NCI-H2107 treated with DMSO at 0.1 percent for 48 hours (cell line): ENCODE results near the gene APOM.

ENCODE experiments used
- DNase-seq: peaks from one replicate; lab custom pipeline; 2025; ENCODE audit not compliant: unreplicated experiment; lab: John Stamatoyannopoulos, UW

Gene APOM

GRCh38 chr6:31630177-31630934 lies 25.3 kb upstream of the APOM start:
- no peak for DNase-seq

DNA sequence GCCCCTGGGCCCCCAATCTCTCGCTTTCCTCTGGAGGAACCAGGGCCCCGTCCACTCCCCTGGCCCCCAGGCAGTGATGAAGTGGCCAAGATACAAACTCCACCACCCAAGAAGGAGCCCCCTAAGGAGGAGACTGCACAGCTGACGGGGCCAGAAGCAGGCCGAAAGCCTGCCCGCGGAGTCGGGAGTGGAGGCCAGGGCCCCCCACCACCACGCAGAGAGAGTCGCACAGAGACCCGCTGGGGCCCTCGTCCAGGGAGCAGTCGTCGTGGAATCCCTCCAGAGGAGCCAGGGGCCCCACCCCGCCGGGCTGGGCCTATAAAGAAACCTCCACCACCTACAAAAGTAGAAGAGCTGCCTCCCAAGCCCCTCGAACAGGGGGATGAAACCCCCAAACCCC lies 24.5 kb upstream of the APOM start:
- no peak for DNase-seq

GRCh38 chr6:31631681-31632278 lies 23.9 kb upstream of the APOM start:
- DNase-seq: no peak

DNA sequence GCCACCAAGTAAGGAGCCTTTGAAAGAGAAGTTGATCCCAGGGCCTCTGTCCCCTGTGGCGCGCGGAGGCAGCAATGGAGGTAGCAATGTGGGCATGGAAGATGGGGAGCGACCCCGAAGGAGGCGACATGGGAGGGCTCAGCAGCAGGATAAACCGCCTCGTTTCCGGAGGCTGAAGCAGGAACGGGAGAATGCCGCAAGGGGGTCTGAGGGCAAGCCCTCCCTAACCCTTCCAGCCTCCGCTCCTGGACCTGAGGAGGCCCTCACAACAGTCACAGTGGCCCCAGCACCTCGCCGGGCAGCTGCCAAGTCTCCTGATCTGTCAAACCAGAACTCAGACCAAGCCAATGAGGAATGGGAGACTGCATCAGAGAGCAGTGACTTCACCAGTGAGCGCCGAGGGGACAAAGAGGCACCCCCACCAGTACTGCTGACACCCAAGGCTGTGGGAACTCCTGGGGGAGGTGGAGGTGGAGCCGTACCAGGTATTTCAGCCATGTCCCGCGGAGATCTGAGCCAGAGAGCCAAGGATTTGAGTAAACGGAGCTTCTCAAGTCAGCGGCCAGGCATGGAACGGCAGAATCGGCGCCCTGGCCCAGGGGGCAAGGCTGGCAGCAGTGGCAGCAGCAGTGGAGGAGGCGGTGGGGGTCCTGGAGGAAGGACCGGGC lies 23.3 kb upstream of the APOM start:
- DNase-seq: no peak

DNA sequence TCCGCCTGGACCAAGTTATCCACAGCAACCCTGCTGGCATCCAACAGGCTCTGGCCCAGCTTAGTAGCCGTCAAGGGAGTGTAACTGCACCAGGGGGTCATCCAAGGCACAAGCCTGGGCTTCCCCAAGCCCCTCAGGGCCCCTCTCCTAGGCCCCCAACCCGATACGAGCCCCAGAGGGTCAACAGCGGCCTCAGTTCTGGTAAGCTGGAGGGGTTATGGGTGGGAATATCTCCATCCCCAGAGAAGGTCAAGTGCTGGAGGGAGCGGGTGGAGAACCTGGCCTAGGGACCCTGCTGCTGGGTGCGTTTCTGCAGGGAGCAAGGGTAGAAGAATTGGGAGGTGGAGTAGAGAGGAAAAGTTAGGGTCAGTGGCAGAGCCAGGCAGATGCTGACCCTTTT lies 22.2 kb upstream of the APOM start:
- DNase-seq: no peak

GRCh38 chr6:31634131-31634530 lies 21.6 kb upstream of the APOM start:
- DNase-seq: no peak

DNA sequence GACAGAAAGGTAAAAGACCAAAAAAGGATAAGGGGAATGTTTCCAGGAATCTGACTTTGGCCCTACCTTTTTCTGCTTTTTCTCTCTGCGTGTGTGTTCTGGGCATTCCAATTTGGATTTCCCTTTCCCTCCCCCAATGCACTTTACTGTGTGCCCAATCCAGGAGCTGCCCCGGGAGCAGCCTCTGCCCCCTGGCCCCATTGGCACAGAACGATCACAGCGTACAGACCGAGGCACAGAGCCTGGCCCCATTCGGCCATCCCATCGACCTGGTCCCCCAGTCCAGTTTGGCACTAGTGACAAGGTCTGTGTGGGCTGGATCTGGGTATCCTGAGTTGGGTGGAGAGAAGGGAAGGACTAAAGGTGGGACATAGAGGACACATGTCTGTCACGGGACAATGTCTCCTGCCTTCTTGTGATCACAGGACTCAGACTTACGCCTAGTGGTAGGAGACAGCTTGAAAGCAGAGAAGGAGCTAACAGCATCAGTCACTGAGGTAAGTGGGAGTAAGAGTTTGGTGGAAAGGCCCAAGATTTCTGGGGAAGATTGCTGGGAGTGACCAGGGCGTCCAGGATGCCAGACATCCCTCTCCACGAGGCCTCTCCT lies 20.6 kb upstream of the APOM start:
- no peak for DNase-seq

GRCh38 chr6:31636698-31637596 lies 18.7 kb upstream of the APOM start:
- no peak for DNase-seq

DNA sequence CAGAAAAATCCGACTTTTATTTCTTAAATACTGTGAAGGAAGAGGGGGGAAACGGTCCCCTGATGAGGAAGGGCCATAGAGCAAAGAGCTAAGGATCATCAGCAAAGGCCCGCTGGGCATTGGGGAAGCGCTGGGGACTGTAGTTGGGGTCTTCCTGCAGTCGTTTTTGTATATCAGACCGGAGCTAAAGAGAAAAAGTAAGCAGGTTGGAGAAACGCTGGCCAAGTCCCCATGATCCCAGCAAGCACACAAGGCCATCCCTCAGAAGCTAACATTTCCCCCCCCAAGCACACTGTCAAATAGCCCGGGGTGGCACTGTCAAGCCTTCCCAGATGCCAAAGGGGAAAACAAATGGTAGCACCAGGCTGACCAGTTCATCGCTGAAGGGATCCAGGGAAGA lies 16.7 kb upstream of the APOM start:
- DNase-seq: no peak

GRCh38 chr6:31639449-31639861 lies 16.2 kb upstream of the APOM start:
- DNase-seq: no peak

DNA sequence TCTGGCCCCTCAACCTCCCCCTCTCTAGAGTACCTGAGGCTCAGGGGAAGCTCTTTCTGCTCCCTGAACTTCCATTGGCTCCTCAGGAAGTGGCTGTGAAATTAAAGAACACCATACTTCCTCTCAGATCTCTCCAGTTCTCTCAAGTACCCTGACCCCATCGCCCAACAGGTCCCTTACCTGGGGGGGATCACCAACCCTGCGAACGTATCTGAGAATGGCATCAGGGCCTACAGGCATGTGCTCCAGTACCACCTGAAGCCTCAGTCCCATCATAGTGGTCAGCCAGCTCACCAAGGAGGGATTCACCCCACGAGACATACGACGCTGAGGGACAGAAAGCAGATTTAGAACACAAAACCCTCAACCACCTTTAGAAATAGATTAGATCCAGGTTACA lies 15.1 kb upstream of the APOM start:
- no peak for DNase-seq

DNA sequence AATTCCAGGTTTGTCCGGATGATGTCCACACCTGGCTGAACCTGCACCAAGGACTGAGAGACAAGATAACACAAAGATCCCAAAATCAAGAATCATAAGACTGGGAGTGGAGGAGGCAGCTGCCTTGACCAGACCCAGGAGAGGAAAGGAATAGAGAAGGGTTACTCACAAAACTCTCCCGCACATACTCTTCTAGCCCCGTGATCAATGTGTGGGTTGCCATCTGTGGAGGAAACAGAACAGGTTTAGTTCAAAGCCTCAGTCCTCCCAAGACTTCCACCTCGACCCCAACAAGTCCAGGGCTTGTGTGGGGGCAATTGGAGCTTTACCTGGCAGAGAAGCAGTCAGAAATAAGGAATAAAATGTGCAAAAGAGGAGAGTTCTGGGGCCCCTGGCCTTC lies 14.3 kb upstream of the APOM start:
- no peak for DNase-seq

GRCh38 chr6:31642798-31643570 lies 12.7 kb upstream of the APOM start:
- DNase-seq: no peak

DNA sequence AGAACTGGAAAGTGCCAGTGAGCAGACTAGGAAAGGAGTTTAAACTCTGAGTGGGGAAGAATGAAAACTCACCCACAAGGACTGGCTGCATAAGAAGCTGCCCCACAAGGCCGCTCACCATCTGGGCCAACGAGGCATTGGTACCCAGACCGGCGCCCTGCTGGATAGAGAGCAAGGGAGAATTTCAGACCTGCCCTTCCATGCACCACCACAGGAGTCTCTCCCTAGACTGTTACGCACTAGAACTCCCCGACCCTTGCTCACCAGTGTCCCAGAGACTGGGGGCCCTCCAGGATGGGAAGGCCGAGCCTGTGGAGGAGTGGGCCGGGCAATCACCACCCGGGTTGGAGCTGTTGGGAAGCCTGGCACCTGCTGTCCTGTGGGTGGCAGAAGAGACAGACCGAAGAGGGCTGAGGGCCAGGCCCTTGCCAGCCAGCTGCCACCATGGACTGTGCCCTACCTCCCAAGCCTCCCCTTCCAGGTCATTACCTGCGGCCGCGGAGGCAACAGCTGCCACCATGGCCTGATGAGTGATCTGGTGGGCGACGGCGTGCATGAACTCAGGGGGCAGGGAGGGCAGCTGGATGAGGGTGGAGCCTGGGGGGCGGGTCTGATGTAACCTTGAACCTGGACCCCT lies 11.8 kb upstream of the APOM start:
- DNase-seq: no peak

GRCh38 chr6:31645325-31645724 lies 10.4 kb upstream of the APOM start:
- no peak for DNase-seq

GRCh38 chr6:31651602-31652191 lies 4.0 kb upstream of the APOM start:
- DNase-seq: peak; percentile 27

GRCh38 chr6:31652925-31653724 lies 2.6 kb upstream of the APOM start:
- DNase-seq: no peak

DNA sequence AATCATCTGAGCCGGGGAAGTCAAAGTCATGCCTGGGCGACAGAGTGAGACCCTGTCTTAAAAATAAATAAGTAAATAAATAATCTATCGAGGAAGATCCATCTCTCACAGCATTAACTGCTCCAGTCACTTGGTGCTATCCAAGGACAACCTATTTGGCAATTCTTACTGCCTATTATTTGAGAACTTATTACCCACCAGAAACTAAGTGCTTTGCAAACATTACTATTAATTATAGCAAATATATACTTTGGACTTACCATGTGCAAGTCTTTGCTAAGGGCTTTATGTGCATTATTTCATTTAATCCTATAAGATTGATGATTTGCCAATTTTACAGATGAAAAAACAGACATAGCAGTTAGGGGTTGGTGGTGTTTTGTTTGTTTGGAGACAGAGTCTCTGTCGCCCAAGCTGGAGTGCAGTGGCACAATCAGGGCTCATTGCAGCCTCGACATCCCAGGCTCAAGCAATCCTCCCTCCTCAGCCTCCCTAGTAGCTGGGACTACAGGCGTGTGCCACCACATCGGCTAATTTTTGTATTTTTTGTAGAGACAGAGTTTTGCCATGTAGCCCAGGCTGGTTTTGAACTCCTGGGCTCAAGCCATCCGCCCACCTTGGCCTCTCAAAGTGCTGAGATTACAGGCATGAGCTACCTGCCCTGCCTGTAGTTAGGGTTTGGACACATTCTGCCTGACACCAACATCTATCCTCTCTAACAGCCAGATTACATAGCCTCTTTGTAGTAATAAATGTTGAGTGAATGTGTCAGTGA lies 933 bp upstream of the APOM start:
- no peak for DNase-seq
